ENCODE results near the gene PLEKHM1. TPM values are rescaled to one million over a fixed set of nuclear protein-coding genes. Genes with fewer than 3 reads are reported as not detected.

Gene PLEKHM1
- total and polyA plus RNA-seq, 2 of the 13 experiments (the other 11 are each of a cell fraction or from before 2014, with no cell fraction given), result 7.6 to 13.5 TPM

GRCh38 chr17:45429339-45430005 is 61.0 kb downstream of the PLEKHM1 start (continued):
- TF ChIP-seq ZHX2 (IDR thresholded peaks at IDR 0.05; ENCODE audit: low read depth) (no peak), ZHX2 (CRISPR knock-in tag; IDR thresholded peaks at IDR 0.05; ENCODE audit: borderline replicate concordance) (no peak), MTA3 (CRISPR knock-in tag; IDR thresholded peaks at IDR 0.05) (no peak), HDAC6 (IDR thresholded peaks at IDR 0.05; ENCODE audit: low read depth, low read length) (peak; percentile 85; the same call in 1 of the 2 replicates), NONO (IDR thresholded peaks at IDR 0.05) (no peak), NONO (CRISPR knock-in tag; conservative IDR thresholded peaks at IDR 0.05) (no peak), MED8 (CRISPR knock-in tag; IDR thresholded peaks at IDR 0.05; ENCODE audit: insufficient replicate concordance) (no peak), RARG (CRISPR knock-in tag; IDR thresholded peaks at IDR 0.05; ENCODE audit: low read depth) (no peak), NFE2 (CRISPR knock-in tag; IDR thresholded peaks at IDR 0.05) (no peak), BCLAF1 (IDR thresholded peaks at IDR 0.05) (no peak), SPEN (CRISPR knock-in tag; IDR thresholded peaks at IDR 0.05; ENCODE audit: low read depth) (0 out of 2 replicates have a peak, but pooled peaks have one; percentile 29), ZNF800 (CRISPR knock-in tag; IDR thresholded peaks at IDR 0.05) (peak; percentile 100), CSRNP1 (CRISPR knock-in tag; IDR thresholded peaks at IDR 0.05) (no peak), SIN3A (IDR thresholded peaks at IDR 0.05; ENCODE audit: borderline replicate concordance, low read depth, low read length) (no peak), ZNF263 (CRISPR knock-in tag; IDR thresholded peaks at IDR 0.05) (no peak), ZNF432 (CRISPR knock-in tag; IDR thresholded peaks at IDR 0.05; ENCODE audit: borderline replicate concordance) (no peak), ZNF678 (CRISPR knock-in tag; IDR thresholded peaks at IDR 0.05) (no peak), ZNF496 (CRISPR knock-in tag; IDR thresholded peaks at IDR 0.05; ENCODE audit: insufficient replicate concordance) (no peak)
